GM21360 (cell line): Measurements from ENCODE around the gene PPP3CA.
"Not testable (repeated sequence)": the region's sequence is repeated elsewhere in the genome, so short reads cannot be mapped to it uniquely, and the experiment has no call there.

Experiments
- ATAC-seq: cut with Tn5 transposase; IDR thresholded peaks from one replicate; pipeline ENCODE4 v1.9.1; 2021; ENCODE audit warnings: mild to moderate bottlenecking, moderate library complexity; ENCODE audit not compliant: unreplicated experiment

PPP3CA gene

GRCh38 chr4:101183221-101183620 is 164.1 kb downstream of the PPP3CA start:
- no peak for ATAC-seq

- not testable (repeated sequence) for ATAC-seq
Measured at GRCh38 chr4:101182688-101183087, 164.6 kb downstream of the PPP3CA start.

GRCh38 chr4:101178731-101179130 is 168.6 kb downstream of the PPP3CA start:
- ATAC-seq = no peak

- no peak for ATAC-seq
Measured at GRCh38 chr4:101177154-101177553, 170.2 kb downstream of the PPP3CA start.

- ATAC-seq = no peak
Measured at GRCh38 chr4:101175896-101176676, 171.2 kb downstream of the PPP3CA start.

GRCh38 chr4:101174679-101175345 is 172.5 kb downstream of the PPP3CA start:
- ATAC-seq = no peak

- no peak for ATAC-seq
Measured at GRCh38 chr4:101172369-101172768, 175.0 kb downstream of the PPP3CA start.

GRCh38 chr4:101171747-101172146 is 175.6 kb downstream of the PPP3CA start:
- ATAC-seq = no peak

GRCh38 chr4:101169044-101170014 is 178.0 kb downstream of the PPP3CA start:
- peak; percentile 99 for ATAC-seq

- no peak for ATAC-seq
Measured at GRCh38 chr4:101163936-101164335, 183.4 kb downstream of the PPP3CA start.

GRCh38 chr4:101162990-101163380 is 184.3 kb downstream of the PPP3CA start:
- ATAC-seq = no peak

GRCh38 chr4:101160792-101161592 is 186.3 kb downstream of the PPP3CA start:
- ATAC-seq = no peak

GRCh38 chr4:101158507-101158906 is 188.8 kb downstream of the PPP3CA start:
- ATAC-seq = no peak

GRCh38 chr4:101158134-101158482 is 189.2 kb downstream of the PPP3CA start:
- ATAC-seq = no peak

- no peak for ATAC-seq
Measured at GRCh38 chr4:101157415-101158133, 189.8 kb downstream of the PPP3CA start.

- ATAC-seq = peak; percentile 50
Measured at GRCh38 chr4:101156619-101157310, 190.6 kb downstream of the PPP3CA start.

GRCh38 chr4:101155945-101156344 is 191.4 kb downstream of the PPP3CA start:
- ATAC-seq = no peak

GRCh38 chr4:101155368-101155767 is 192.0 kb downstream of the PPP3CA start:
- ATAC-seq = no peak

- ATAC-seq = no peak
Measured at GRCh38 chr4:101153653-101154052, 193.7 kb downstream of the PPP3CA start.
